HG03135 (cell line): ENCODE measurements around the gene ZNF679.
"Not testable (repeated sequence)": the region's sequence is repeated elsewhere in the genome, so short reads cannot be mapped to it uniquely, and the experiment has no call there.

Experiments
- ATAC-seq: cut with Tn5 transposase; IDR thresholded peaks from one replicate; pipeline ENCODE4 v1.9.1; 2021; ENCODE audit warnings: mild to moderate bottlenecking, moderate library complexity; ENCODE audit not compliant: unreplicated experiment

The ZNF679 gene

DNA sequence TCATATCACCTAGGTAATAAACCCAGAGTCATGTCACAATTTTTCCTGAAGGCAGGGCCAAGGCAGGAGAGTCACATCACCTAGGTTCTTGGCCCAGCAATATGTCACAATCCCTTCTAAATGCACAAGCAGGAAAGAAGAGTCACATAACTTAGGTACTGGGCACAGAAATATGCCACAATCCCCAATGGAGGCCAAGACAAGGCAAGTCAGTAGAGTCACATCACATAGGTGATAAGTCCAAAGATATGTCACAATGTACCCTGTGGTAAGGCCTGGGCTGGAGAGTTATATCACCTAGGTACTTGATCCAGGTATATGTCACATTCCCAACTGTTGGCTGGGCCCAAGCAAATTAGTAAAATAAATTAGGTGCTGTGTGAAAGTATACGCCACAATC, at the start of gene ZNF679:
ZNF679 (plus strand) TSS at position 301 of the 400 bp plus-strand sequence. CDS start 20,644 bp downstream, outside the sequence.
- not testable (repeated sequence) for ATAC-seq

DNA sequence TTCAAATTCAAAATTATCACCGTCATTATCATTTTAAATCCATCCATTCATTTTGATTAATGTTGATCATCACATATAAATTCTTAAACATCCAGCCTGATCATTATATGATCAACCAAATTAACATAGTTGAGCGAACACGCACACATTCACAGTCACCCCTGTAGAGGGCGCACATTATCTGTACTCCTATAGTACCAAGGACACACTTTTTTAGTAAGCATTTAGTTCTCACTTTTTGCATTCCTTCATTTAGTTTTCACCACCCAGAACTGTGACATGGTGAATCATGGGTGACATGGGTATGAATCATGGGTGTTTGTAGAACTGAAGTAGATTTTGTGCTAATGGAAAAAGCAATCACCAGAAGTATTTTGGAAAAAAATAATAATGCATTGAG, 47.3 kb upstream of the ZNF679 start:
- ATAC-seq = no peak

DNA sequence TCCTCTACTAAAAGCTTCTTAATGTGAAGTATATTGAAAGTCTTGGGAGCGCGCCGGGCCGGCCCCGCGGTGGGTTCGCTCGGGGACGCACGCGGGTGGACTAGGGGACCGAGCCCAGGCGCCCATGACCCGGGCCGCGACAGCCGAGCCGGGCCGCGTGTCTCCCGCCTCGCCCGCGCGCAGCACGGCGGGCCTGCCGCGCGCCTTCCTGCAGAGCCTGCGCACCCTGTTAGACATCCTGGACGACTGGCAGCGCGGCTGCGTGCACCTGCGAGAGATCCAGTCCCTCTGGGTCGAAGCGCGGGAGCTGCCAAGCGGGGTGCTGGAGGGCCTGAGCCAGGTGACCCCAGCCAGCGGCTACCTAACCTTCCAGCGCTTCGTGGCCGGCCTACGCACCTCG, 46.7 kb upstream of the ZNF679 start:
- no peak for ATAC-seq

DNA sequence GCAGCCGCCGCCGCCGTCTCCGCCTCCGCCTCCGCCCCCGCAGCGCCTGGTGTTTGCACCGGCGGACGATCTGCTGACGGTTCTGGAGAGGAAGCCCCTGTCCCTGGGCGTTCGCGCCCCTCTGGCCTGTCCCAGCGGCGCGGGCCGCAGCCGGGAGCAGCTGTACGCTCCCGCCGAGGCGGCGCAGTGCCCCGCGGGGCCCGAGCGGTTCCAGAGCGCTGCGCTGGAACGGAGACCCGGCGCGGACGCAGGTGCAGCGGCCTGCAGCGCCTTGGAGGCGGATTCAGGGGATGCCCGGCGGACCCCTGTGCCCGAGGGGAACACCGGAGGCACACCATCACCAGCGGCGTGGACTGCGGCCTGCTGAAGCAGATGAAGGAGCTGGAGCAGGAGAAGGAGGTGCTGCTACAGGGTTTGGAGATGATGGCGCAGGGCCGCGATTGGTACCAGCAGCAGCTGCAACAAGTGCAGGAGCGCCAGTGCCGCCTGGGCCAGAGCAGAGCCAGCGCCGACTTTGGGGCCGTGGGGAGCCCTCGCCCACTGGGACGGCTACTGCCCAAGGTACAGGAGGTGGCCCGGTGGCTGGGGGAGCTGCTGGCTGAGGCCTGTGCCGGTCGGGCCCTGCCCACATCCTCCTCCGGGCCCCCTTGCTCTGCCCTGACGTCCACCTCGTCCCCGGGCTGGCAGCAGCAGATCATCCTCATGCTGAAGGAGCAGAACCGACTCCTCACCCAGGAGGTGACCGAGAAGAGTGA, 46.1 kb upstream of the ZNF679 start:
- no peak for ATAC-seq

DNA sequence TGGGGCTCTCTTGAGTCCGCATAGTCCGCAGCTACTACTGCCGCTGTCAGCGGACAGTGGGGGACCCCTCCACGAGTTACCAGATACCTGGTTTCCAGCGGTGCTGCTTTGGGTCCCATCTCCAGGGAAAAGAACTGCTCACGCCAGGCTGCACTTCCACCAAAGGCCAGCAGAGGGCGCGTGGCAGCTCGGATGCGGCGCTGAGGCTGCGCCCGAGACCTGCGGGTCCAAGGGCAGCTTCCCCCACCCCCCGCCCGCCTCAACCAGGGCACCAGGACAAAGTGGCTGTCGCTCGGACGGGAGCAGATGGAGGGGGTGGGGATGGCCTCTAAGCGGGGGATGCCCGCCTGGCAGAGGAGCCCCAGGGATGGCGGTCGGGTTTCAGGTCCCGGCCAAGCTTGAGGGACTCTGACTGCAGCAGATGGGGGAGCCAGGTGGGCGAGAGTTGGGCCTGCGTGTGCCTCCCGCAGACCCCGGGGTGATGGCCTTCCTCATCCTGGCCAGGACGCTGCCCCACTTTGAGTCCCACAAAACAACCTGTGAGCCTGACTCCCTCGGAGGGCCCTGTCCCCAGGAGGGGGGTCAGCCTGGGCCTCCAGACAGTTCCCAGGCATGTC, 45.0 kb upstream of the ZNF679 start:
- no peak for ATAC-seq

DNA sequence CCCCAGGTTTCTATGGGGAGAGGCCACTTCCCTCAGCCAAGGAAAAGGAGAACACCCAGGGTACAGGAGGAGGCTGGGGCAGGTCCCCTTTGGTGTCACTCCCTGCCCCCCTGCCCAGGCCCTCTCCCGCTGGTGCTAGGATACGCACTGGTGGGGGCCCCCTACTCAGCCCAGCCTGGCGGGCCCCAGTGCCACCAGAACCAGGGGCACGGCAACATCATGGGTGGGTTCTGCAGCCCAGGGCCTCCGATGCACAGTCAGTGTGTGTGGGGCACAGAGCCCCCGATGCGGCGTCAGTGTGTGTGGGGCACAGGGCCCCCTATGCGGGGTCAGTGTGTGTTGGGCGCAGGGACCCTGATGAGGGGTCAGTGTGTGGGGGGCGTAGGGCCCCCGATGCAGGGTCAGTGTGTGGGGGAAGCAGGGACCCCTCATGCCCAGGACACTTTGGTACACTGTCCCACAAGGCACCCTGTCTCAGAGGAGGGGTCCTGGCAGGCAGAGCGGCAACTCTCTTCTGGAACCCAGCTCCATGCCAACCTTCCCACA, 44.4 kb upstream of the ZNF679 start:
- no peak for ATAC-seq

DNA sequence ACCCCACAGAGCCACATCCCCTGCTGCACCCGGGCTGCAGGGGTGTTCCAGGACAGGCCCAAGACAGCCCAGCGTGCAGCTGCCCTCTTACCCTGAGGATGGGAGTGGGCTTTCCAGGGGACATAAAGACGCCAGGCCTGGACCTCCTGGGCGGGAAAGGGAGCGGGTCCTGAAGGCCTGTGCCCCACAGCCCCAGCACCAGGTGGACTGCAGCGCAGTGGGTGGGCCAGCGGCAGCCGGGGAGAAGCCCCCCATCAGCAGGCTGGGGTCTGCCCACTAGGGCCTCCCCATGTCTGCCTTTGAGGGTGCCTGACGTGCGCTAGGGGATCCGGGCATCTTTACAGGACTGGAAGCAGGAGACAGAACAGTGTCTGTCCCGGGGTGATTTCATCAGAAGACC, 43.9 kb upstream of the ZNF679 start:
- ATAC-seq = no peak

DNA sequence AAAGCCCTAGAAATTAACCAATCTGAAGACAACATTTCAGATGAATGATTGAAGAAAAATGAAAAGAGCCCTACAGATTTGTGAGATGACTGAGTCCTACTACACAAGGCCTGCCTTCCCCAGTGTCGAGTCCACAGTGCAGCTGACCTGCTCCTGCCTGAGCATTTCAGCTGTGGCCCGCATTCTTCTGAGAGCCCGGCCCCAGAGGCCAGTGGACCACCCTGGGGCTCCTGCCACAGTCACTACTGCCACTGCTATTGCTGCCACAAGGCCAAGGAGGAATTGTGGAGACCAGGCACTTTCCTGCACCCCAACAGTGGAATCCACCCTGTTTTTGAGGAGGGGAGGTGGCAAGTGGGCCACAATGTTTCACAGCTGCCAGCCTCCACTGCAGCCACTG, 40.9 kb upstream of the ZNF679 start:
- no peak for ATAC-seq

DNA sequence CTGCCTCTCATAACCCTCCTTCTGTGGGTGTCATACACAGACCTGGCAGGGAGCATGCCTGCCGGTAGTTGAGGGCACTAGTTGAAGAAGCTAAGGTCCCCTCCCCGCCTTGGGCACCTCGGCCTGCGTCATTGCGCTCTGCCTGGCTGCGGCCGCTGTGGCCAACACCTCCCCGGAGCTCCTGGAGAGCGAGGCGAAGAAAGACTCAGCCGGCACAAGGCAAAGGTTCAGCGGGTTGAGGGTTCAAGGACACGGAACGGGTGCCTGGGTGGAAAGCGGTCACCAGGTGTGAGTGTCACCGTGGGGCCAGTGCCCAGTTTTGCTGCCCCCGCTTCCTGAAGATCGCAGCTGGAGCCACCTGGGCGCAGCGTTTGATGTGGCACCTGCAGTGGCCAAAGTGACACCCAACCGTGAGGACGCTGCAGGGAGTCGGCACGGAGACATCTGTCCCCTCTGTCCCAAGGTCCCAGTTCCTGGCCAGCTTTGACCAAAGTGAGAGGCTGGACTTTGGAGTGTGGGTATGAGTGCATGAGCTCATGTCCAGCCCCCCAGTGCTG, 36.0 kb upstream of the ZNF679 start:
- ATAC-seq = no peak

DNA sequence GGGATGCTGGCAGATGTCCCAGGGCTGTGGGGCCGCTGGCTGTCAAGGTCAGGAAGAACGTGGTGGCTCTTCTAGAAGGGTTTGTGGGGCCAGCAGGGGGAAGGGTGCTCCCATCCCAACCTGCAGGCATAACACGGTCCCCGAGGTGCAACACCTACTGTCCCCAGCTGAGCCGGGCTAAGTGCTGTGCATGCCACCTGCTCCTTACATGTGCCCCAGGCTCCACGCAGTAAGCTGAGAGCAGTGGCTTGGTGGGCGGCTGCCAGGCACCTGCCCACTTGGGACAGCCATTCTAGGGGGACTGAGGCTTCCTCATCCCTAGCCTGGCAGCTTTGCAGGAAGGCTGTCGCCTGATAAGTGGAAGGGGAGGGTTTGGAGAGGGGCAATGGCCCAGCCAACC, 35.5 kb upstream of the ZNF679 start:
- ATAC-seq = no peak

DNA sequence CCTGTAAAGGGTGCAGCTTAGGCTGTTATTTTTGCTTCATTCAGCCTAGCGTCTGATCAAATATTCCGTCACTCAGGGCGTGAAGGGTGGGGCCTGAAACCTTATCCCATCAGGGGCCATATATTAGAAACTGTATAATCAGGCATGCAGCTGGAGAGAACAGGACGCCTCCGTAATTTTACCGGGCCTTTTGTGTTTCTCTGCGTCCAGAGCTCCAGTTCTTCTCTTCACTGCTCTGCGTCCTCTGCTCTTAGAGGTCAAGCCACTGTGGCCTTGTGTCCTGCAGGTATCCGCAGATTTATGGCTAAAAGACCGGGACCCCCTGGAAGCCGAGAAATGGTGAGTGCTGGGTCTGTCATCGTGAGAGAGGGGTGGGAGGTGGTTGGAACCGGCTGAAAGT, 21.4 kb upstream of the ZNF679 start, which contains the start of gene ZNF735:
ZNF735 (plus strand) TSS at position 301 of the 400 bp plus-strand sequence; CDS start at position 301, 0 bp downstream.
- ATAC-seq = no peak

DNA sequence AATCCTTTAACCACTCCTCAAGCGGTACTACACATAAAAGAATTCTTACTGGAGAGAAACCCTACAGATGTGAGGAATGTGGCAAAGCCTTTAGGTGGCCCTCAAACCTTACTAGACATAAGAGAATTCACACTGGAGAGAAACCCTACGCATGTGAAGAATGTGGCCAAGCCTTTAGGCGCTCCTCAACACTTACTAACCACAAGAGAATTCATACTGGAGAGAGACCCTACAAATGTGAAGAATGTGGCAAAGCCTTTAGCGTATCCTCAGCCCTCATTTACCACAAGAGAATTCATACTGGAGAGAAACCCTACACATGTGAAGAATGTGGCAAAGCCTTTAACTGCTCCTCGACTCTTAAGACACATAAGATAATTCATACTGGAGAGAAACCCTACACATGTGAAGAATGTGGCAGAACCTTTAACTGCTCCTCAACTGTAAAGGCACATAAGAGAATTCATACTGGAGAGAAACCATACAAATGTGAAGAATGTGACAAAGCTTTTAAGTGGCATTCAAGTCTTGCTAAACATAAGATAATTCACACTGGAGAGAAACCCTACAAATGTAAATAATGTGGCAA, 8.5 kb upstream of the ZNF679 start:
- not testable (repeated sequence) for ATAC-seq

DNA sequence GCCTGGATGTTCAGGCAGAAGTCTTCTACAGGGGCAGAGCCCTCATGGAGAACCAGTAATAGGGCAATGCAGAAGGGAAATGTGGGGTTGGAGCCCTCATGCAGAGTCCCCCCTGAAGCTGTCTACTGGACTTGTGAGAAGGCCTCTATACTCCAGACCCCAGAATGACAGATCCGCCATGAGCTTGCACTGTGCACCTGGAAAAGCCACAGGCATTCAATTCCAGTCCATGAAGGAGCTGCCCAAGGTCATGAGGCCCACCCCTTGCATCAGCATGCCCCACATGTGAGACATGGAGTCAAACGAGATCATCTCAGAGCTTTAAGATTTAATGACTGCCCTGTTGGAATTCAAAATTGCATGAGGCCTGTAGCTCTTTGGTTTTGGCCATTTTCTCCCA, 4.9 kb upstream of the ZNF679 start:
- no peak for ATAC-seq

DNA sequence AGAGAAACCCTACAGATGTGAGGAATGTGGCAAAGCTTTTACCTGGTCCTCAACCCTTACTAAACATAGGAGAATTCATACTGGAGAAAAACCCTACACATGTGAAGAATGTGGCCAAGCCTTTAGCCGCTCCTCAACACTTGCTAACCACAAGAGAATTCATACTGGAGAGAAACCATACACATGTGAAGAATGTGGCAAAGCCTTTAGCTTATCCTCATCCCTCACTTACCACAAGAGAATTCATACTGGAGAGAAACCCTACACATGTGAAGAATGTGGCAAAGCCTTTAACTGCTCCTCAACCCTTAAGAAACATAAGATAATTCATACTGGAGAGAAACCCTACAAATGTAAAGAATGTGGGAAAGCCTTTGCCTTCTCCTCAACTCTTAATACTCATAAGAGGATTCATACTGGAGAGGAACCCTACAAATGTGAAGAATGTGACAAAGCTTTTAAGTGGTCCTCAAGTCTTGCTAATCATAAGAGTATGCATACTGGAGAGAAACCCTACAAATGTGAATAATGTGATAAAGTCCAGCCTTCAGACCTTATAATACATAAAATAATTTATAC, 38.2 kb downstream of the ZNF679 start:
- ATAC-seq = no peak

DNA sequence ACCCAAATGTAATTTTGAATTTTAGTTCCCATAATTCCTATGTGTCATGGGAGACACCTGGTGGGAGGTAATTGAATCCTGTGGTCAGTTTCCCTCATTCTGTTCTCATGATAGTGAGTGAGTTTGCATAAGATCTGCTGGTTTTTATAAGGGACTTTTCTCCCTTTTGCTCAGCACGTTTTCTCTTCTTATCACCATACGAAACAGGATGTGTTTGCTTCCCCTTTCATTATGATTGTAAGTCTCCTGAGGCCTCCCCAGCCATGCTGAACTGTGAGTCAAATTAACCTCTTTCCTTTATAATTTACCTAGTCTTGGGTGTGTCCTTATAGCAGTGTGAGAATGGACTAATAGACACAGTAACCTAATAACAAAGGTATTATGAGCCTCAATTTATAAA, 49.4 kb downstream of the ZNF679 start:
- no peak for ATAC-seq

DNA sequence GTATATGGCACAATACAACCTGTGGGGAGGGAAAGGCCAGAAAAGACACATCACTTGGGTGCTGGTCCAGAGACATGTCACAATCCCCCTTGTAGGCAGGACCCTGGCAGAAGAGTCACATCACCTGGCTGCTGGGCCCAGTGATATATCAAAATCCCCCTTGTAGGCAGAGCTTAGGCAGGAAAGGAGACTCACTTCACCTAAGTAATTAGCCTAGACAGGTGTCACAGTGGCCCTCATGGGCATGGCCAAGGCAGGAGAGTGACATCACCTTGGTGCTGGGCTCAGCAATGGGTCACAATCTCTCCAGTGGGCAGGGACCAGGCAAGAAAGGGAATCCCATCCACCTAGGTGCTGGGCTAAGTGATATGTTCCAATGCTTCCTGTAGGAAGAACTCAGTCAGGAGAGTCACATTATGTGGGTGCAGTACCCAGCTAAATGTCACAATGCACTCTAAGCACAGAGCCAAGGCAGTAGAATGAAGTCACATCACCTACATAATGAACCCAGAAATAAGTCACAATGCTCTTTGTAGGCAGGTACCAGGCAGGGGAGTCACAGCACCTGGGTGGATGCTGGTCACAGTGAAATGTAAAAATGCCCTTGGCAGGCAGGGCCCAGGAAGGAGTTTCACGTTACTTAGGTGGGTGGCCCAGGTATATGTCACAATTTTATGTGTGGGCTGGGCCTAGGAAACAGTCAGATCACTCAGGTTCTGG, 66.6 kb downstream of the ZNF679 start:
- ATAC-seq = no peak

DNA sequence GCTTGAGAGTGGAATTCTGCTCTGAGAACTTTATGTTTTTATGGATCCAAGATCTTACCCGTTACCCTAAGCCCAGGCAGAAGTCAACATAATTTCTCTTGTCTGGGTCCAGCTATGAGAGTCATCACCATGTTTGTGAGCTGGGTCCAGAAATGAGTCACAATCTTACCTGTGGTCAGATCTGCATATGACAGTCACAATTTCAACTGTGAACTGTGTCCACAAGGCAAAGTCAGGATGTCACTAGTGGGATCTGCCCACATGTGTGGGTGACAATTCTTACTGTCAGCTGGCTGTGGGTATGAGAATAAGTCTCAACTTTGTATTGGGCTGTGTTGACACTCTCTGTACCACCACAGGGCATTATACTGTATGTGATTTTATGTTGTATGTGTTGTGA, 69.1 kb downstream of the ZNF679 start:
- not testable (repeated sequence) for ATAC-seq

DNA sequence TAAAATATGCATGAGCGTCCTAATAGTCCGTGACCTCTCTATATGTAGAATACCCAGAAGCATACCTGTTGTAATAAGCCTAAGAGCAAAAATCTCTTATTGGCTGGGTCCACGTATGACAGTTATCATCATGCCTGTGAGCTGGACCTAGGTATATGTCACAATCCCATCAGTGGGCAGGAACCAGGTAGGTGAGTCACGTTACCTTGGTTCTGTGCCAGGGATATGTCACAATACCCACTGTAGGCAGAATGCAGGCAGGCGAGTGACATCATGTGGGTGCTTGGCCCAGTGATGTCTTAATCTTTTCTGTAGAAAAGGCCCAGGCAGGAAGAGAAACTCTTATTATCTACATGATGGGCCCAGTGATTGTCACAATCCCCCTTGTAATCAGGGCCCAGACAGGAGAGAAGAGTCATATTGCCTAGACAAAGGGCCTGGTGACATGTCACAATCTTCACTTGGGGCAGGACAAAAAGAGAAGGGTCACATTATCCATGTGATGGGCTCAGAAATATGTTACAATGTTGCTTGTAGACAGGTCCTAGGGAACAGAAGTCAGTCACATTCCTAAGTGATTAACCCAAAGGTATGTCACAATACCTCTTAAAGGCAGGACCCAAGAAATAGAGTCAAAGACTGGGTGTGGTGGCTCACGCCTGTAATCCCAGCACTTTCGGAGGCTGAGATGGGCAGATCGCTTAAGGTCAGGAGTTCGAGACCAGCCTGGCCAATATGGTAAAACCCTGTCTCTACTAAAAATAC, 72.5 kb downstream of the ZNF679 start:
- ATAC-seq = no peak

DNA sequence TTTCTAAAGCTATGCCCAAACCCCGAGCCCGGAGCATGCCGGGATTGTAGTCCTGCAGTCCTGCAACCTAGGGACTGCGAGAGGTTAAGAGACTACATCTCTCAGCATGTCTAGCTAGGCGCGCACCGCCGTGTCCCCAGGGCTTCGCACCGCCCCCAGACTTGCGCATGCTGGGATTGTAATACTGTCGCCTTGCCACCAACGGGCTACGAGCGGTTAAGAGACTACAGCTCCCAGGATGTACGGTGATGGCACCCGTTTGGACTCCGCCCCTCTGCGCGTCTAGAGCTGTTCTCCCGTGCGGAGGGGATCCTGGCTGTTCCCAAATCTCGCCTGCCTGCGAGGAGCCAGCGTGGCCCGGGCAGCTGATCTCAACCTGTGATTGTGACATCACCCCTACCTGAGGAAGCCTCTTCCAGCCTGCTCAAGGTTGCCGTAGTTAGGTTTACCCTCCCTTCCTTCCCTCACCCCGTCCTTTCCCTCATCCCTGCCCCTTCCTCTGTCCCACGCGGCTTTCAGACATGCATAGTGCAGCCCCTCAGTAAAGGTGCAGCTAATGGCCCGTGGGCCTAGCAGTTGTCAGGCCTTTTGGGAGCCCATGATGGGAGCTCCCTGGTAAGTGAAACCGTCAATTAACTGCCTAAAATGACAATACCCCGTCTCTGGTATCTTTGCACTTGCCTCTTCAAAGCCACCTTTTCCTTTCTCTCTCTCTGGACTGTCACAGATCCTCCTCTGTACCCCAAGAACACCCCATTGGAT, 79.2 kb downstream of the ZNF679 start:
- ATAC-seq = peak; percentile 98
